Hepatocyte (in vitro differentiated cells): ENCODE measurements around the gene COQ5.

Experiments
- EZH2phosphoT487 ChIP-seq: fragments of 200-600 bp; sonication (generic); IDR thresholded peaks from one replicate; pipeline ENCODE4 v1.6.1; 2018; ENCODE audit warnings: antibody characterized with exemption, mild to moderate bottlenecking, low read depth, moderate library complexity; ENCODE audit not compliant: unreplicated experiment, severe bottlenecking
- TF ChIP-seq, protein P1 (sequence below): fragments of 200-600 bp; sonication (generic); IDR thresholded peaks from 2 replicates; pipeline ENCODE4 v1.5.1; 2016; ENCODE audit warnings: antibody characterized with exemption, mild to moderate bottlenecking; ENCODE audit not compliant: poor library complexity

GRCh38 chr12:120468325-120468820 is 60.6 kb downstream of the COQ5 start:
- TF ChIP-seq, protein P1, sequence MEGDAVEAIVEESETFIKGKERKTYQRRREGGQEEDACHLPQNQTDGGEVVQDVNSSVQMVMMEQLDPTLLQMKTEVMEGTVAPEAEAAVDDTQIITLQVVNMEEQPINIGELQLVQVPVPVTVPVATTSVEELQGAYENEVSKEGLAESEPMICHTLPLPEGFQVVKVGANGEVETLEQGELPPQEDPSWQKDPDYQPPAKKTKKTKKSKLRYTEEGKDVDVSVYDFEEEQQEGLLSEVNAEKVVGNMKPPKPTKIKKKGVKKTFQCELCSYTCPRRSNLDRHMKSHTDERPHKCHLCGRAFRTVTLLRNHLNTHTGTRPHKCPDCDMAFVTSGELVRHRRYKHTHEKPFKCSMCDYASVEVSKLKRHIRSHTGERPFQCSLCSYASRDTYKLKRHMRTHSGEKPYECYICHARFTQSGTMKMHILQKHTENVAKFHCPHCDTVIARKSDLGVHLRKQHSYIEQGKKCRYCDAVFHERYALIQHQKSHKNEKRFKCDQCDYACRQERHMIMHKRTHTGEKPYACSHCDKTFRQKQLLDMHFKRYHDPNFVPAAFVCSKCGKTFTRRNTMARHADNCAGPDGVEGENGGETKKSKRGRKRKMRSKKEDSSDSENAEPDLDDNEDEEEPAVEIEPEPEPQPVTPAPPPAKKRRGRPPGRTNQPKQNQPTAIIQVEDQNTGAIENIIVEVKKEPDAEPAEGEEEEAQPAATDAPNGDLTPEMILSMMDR, result no peak
- TF ChIP-seq EZH2phosphoT487, result no peak
